Panc1 (cell line): ENCODE results near the gene ANKRD33B. TPM values are rescaled to one million over a fixed set of nuclear protein-coding genes. Genes with fewer than 3 reads are reported as not detected.

Source experiments
- ATAC-seq: fragments of 200-7000 bp; cut with Tn5 transposase; 2 replicates; pipeline ENCODE4 v1.9.1; 2020; ENCODE audit warnings: mild to moderate bottlenecking, moderate library complexity
- BruUV-seq: library from RNA; stranded (reverse); fragments of 400-500 nt; replicated peaks from 2 replicates; lab custom pipeline; 2021; lab: Mats Ljungman, UMichigan
- CTCF ChIA-PET: fragments of 300-600 bp; sonication (Branson Sonifier 250); formaldehyde crosslinking; loops from one replicate; lab custom pipeline; 2022; ENCODE audit warnings: antibody characterized with exemption; lab: Charles Lee
- POLR2A ChIA-PET: fragments of 300-600 bp; sonication (Branson Sonifier 250); formaldehyde crosslinking; loops from one replicate; lab custom pipeline; 2022; ENCODE audit warnings: antibody characterized with exemption; lab: Charles Lee
- DNase-seq: peaks from one replicate; pipeline ENCODE4 v3.0.0-alpha.2; 2010; ENCODE audit warnings: low read depth, low spot score
- H3K27ac ChIP-seq: 2 replicates; pipeline ENCODE4 v1.5.1; 2011; ENCODE audit warnings: mild to moderate bottlenecking, low read length, inconsistent platforms
- H3K27me3 ChIP-seq: fragments of 200-500 bp; sonication (Bioruptor generic); 2 replicates; pipeline ENCODE4 v1.6.0; 2014; ENCODE audit warnings: low read length, inconsistent platforms; ENCODE audit not compliant: control insufficient read depth, insufficient read depth
- H3K36me3 ChIP-seq: fragments of 200-500 bp; sonication (Bioruptor generic); 2 replicates; pipeline ENCODE4 v1.5.1; 2014; ENCODE audit warnings: inconsistent platforms, mild to moderate bottlenecking, low read length, moderate library complexity; ENCODE audit not compliant: control insufficient read depth, insufficient read depth
- H3K4me1 ChIP-seq: 2 replicates; pipeline ENCODE4 v1.5.1; 2011; ENCODE audit warnings: inconsistent platforms, mild to moderate bottlenecking, low read length, moderate library complexity; ENCODE audit not compliant: control insufficient read depth, insufficient read depth
- H3K4me3 ChIP-seq, 2 experiments: 2 replicates each; pipeline ENCODE4 v1.5.1; 2011 to 2012; ENCODE audit warnings: low read depth in 2 of 2, low read length in 2 of 2, mild to moderate bottlenecking in 2 of 2, inconsistent platforms in 1 of 2, moderate library complexity in 1 of 2
- H3K9me3 ChIP-seq: fragments of 200-500 bp; sonication (Bioruptor generic); 2 replicates; pipeline ENCODE4 v1.5.1; 2014; ENCODE audit warnings: low read depth, mild to moderate bottlenecking, inconsistent platforms, low read length, moderate library complexity; ENCODE audit not compliant: control insufficient read depth, insufficient read depth
- CTCF ChIP-seq: fragments of 450-650 bp; IDR thresholded peaks from 2 replicates; pipeline ENCODE4 v1.5.1; 2017; ENCODE audit warnings: mild to moderate bottlenecking
- POLR2AphosphoS5 ChIP-seq: IDR thresholded peaks from 2 replicates; pipeline ENCODE4 v1.6.1; 2012; ENCODE audit warnings: mild to moderate bottlenecking, low read depth, low read length, moderate library complexity
- REST ChIP-seq, 2 experiments: IDR thresholded peaks; 2 replicates each; pipeline ENCODE4 v1.6.1; 2011 to 2012; ENCODE audit warnings: low read depth in 2 of 2, control low read depth in 1 of 2, low read length in 1 of 2, mild to moderate bottlenecking in 1 of 2, moderate library complexity in 1 of 2; ENCODE audit not compliant: insufficient read depth in 1 of 2
- SIN3A ChIP-seq: IDR thresholded peaks from 2 replicates; pipeline ENCODE4 v1.6.1; 2012; ENCODE audit warnings: low read depth, mild to moderate bottlenecking, low read length, moderate library complexity, borderline replicate concordance; ENCODE audit not compliant: insufficient read depth
- TCF7L2 ChIP-seq: IDR thresholded peaks from 2 replicates; pipeline ENCODE4 v1.6.1; 2011; ENCODE audit warnings: mild to moderate bottlenecking, low read depth, low read length, inconsistent platforms
- in situ Hi-C: cut with HindIII; loops from 2 replicates; pipeline ENCODE4 v1.10.0; 2016; ENCODE audit warnings: low sequenced_read_pairs, low pct_unique_long_range_greater_than_20kb
- intact Hi-C: fragments of 100-400 bp; cut with micrococcal nuclease; formaldehyde crosslinking; loops from one replicate; pipeline ENCODE4 v1.10.0; 2022; ENCODE audit not compliant: unreplicated experiment
- total RNA-seq: library from RNA; stranded (reverse); gene quantifications from one replicate; pipeline ENCODE4 v1.2.1, GENCODE V29; 2021; ENCODE audit not compliant: unreplicated experiment

The ANKRD33B gene
- total RNA-seq, 1 experiment from 2014 or later, result 19.1 TPM

GRCh38 chr5:10633271-10634049, 69.6 kb downstream of the ANKRD33B start:
- no peak for DNase-seq
- no peak overlapping the region for H3K27ac ChIP-seq
- POLR2A ChIA-PET, result no interaction called here
- no peaks in the 10 kb centered on the region for H3K27me3 ChIP-seq
- no peak overlapping the region for H3K4me3 ChIP-seq
- H3K36me3 ChIP-seq, result no peaks in the 10 kb centered on the region
- in situ Hi-C loops (no loop called here), intact Hi-C loops (no loop called here)
- no peak for ATAC-seq
- H3K4me1 ChIP-seq, result 0 out of 2 replicates have a peak, but pooled peaks cover 5% of the 10 kb centered on the region
- no TSS peak for BruUV-seq
- H3K9me3 ChIP-seq, result no peaks in the 10 kb centered on the region
- CTCF ChIA-PET, result interaction anchor here (0.7 kb wide), 1 partner anchor 29 kb away, joined by 3 read pairs; no protein-coding TSS in a partner anchor
- TF ChIP-seq CTCF (no peak), TCF7L2 (no peak), POLR2AphosphoS5 (no peak), REST (IDR thresholded peaks at IDR 0.05; ENCODE audit: insufficient read depth in 1 of 2, low read depth in 2 of 2, low read length in 1 of 2) (no peak), SIN3A (no peak)

- POLR2A ChIA-PET, result no interaction called here
- Histone ChIP-seq H3K4me3 (no peak overlapping the region), H3K36me3 (no peaks in the 10 kb centered on the region), H3K27me3 (no peaks in the 10 kb centered on the region), H3K27ac (no peak overlapping the region), H3K9me3 (no peaks in the 10 kb centered on the region), H3K4me1 (0 out of 2 replicates have a peak, but pooled peaks cover 5% of the 10 kb centered on the region)
- ATAC-seq, result no peak
- in situ Hi-C loops (no loop called here), intact Hi-C loops (no loop called here)
- DNase-seq, result no peak
- CTCF ChIA-PET, result no interaction called here
- TF ChIP-seq CTCF (no peak), REST (IDR thresholded peaks at IDR 0.05; ENCODE audit: insufficient read depth in 1 of 2, low read depth in 2 of 2, low read length in 1 of 2) (no peak), POLR2AphosphoS5 (no peak), TCF7L2 (no peak), SIN3A (no peak)
- BruUV-seq, result no TSS peak
These were observed 70.2 kb downstream of the ANKRD33B start for GRCh38 chr5:10634050-10634449.
